Measurements from ENCODE around the gene UBE2G1. TPM values are rescaled to one million over a fixed set of nuclear protein-coding genes. Genes with fewer than 3 reads are reported as not detected.

UBE2G1 gene
- total and polyA plus RNA-seq, 9 of the 15 experiments (the other 6 are each of a cell fraction or from before 2014, with no cell fraction given): 10.1 to 65.9 (median 29.7) TPM

DNA sequence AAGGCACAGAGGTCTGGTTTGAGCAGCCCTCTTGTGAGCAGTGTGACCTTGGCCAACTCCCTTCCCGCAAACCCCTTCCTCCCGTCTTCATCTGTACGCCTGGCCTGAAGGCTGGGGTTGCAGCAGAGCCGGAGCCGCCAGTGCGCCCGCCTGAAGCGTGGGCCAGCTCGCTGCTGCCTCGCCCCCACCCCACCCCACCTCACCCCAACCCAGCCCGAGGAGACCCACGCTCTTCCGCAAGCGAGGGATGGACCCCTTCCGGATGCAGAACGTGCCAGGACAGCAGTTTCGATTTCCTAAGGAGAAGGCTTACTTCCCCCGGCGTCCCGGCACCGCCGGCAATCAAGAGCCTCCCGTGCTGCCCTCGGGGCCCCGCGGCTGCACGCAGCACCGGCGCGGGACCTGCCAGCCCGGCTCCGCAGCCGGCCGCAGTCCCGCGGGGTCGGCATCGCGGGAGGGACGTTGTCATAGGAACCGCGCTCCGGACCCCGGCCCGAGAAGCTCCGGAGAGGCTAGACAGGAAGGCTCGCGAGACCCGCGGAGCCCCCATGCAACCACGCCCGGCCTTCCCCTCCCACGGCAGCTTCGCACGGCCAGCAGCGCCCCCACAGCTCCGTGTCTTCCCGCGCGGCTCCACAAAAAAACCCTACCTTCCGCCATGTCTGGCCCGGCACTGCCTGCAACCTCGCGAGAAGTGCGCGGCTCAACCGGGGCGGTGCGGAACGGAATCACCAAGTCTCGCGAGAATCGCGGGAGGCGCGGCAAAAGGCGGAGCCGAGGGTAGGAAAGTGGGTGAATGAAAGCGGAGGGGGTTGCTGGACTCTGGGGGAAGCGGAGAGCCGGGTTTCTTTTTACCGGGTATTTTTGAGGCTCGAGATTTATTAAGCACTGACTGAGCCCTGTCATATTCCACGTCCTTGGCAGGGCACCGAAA, 102.9 kb downstream of the UBE2G1 start, which contains the start of gene ANKFY1 (continued):
- TF ChIP-seq, protein P1, sequence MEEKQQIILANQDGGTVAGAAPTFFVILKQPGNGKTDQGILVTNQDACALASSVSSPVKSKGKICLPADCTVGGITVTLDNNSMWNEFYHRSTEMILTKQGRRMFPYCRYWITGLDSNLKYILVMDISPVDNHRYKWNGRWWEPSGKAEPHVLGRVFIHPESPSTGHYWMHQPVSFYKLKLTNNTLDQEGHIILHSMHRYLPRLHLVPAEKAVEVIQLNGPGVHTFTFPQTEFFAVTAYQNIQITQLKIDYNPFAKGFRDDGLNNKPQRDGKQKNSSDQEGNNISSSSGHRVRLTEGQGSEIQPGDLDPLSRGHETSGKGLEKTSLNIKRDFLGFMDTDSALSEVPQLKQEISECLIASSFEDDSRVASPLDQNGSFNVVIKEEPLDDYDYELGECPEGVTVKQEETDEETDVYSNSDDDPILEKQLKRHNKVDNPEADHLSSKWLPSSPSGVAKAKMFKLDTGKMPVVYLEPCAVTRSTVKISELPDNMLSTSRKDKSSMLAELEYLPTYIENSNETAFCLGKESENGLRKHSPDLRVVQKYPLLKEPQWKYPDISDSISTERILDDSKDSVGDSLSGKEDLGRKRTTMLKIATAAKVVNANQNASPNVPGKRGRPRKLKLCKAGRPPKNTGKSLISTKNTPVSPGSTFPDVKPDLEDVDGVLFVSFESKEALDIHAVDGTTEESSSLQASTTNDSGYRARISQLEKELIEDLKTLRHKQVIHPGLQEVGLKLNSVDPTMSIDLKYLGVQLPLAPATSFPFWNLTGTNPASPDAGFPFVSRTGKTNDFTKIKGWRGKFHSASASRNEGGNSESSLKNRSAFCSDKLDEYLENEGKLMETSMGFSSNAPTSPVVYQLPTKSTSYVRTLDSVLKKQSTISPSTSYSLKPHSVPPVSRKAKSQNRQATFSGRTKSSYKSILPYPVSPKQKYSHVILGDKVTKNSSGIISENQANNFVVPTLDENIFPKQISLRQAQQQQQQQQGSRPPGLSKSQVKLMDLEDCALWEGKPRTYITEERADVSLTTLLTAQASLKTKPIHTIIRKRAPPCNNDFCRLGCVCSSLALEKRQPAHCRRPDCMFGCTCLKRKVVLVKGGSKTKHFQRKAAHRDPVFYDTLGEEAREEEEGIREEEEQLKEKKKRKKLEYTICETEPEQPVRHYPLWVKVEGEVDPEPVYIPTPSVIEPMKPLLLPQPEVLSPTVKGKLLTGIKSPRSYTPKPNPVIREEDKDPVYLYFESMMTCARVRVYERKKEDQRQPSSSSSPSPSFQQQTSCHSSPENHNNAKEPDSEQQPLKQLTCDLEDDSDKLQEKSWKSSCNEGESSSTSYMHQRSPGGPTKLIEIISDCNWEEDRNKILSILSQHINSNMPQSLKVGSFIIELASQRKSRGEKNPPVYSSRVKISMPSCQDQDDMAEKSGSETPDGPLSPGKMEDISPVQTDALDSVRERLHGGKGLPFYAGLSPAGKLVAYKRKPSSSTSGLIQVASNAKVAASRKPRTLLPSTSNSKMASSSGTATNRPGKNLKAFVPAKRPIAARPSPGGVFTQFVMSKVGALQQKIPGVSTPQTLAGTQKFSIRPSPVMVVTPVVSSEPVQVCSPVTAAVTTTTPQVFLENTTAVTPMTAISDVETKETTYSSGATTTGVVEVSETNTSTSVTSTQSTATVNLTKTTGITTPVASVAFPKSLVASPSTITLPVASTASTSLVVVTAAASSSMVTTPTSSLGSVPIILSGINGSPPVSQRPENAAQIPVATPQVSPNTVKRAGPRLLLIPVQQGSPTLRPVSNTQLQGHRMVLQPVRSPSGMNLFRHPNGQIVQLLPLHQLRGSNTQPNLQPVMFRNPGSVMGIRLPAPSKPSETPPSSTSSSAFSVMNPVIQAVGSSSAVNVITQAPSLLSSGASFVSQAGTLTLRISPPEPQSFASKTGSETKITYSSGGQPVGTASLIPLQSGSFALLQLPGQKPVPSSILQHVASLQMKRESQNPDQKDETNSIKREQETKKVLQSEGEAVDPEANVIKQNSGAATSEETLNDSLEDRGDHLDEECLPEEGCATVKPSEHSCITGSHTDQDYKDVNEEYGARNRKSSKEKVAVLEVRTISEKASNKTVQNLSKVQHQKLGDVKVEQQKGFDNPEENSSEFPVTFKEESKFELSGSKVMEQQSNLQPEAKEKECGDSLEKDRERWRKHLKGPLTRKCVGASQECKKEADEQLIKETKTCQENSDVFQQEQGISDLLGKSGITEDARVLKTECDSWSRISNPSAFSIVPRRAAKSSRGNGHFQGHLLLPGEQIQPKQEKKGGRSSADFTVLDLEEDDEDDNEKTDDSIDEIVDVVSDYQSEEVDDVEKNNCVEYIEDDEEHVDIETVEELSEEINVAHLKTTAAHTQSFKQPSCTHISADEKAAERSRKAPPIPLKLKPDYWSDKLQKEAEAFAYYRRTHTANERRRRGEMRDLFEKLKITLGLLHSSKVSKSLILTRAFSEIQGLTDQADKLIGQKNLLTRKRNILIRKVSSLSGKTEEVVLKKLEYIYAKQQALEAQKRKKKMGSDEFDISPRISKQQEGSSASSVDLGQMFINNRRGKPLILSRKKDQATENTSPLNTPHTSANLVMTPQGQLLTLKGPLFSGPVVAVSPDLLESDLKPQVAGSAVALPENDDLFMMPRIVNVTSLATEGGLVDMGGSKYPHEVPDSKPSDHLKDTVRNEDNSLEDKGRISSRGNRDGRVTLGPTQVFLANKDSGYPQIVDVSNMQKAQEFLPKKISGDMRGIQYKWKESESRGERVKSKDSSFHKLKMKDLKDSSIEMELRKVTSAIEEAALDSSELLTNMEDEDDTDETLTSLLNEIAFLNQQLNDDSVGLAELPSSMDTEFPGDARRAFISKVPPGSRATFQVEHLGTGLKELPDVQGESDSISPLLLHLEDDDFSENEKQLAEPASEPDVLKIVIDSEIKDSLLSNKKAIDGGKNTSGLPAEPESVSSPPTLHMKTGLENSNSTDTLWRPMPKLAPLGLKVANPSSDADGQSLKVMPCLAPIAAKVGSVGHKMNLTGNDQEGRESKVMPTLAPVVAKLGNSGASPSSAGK (IDR thresholded peaks at IDR 0.05): no peak
- TF ChIP-seq ZNF239 (CRISPR knock-in tag; IDR thresholded peaks at IDR 0.05): no peak
- TF ChIP-seq TAF7 (tag; IDR thresholded peaks at IDR 0.05): peak; percentile 73
- TF ChIP-seq, protein P2, sequence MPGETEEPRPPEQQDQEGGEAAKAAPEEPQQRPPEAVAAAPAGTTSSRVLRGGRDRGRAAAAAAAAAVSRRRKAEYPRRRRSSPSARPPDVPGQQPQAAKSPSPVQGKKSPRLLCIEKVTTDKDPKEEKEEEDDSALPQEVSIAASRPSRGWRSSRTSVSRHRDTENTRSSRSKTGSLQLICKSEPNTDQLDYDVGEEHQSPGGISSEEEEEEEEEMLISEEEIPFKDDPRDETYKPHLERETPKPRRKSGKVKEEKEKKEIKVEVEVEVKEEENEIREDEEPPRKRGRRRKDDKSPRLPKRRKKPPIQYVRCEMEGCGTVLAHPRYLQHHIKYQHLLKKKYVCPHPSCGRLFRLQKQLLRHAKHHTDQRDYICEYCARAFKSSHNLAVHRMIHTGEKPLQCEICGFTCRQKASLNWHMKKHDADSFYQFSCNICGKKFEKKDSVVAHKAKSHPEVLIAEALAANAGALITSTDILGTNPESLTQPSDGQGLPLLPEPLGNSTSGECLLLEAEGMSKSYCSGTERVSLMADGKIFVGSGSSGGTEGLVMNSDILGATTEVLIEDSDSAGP (CRISPR knock-in tag; IDR thresholded peaks at IDR 0.05): no peak
- TF ChIP-seq KLF16 (IDR thresholded peaks at IDR 0.05): no peak
- TF ChIP-seq, protein P3, sequence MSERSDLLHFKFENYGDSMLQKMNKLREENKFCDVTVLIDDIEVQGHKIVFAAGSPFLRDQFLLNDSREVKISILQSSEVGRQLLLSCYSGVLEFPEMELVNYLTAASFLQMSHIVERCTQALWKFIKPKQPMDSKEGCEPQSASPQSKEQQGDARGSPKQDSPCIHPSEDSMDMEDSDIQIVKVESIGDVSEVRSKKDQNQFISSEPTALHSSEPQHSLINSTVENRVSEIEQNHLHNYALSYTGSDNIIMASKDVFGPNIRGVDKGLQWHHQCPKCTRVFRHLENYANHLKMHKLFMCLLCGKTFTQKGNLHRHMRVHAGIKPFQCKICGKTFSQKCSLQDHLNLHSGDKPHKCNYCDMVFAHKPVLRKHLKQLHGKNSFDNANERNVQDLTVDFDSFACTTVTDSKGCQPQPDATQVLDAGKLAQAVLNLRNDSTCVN (CRISPR knock-in tag; IDR thresholded peaks at IDR 0.05): no peak
- TF ChIP-seq CC2D1A (IDR thresholded peaks at IDR 0.05): no peak
- TF ChIP-seq TBP (optimal IDR thresholded peaks at IDR 0.05; ENCODE audit: low read depth, low read length): peak; percentile 85
- peak; percentile 26 for TF ChIP-seq CCNT2 (IDR thresholded peaks at IDR 0.05; ENCODE audit: borderline replicate concordance, extremely low read depth, insufficient read length, low read depth, low read length)
- TF ChIP-seq, protein P4, sequence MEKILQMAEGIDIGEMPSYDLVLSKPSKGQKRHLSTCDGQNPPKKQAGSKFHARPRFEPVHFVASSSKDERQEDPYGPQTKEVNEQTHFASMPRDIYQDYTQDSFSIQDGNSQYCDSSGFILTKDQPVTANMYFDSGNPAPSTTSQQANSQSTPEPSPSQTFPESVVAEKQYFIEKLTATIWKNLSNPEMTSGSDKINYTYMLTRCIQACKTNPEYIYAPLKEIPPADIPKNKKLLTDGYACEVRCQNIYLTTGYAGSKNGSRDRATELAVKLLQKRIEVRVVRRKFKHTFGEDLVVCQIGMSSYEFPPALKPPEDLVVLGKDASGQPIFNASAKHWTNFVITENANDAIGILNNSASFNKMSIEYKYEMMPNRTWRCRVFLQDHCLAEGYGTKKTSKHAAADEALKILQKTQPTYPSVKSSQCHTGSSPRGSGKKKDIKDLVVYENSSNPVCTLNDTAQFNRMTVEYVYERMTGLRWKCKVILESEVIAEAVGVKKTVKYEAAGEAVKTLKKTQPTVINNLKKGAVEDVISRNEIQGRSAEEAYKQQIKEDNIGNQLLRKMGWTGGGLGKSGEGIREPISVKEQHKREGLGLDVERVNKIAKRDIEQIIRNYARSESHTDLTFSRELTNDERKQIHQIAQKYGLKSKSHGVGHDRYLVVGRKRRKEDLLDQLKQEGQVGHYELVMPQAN (IDR thresholded peaks at IDR 0.05; ENCODE audit: borderline replicate concordance): no peak

Measured in K562 (cell line).